HepG2 (cell line): ENCODE results near the gene STX12. TPM values are rescaled to one million over a fixed set of nuclear protein-coding genes. Genes with fewer than 3 reads are reported as not detected.

Experiments
- GPN1 ChIP-seq: sonication (generic); formaldehyde crosslinking; IDR thresholded peaks from 2 replicates; pipeline ENCODE4 v1.5.1; 2020; ENCODE audit warnings: missing genetic modification reagents, borderline replicate concordance
- ZNF318 ChIP-seq: sonication (generic); formaldehyde crosslinking; IDR thresholded peaks from 2 replicates; pipeline ENCODE4 v1.4.0; 2020; ENCODE audit warnings: mild to moderate bottlenecking, missing genetic modification reagents
- polyA plus RNA-seq, 8 experiments: library from polyadenylated mRNA; depleted of rRNA in 3 of 8; stranded (reverse) in 7 of 8; unstranded in 1 of 8; fragments of >200 nt; fragmentation: Illumina TruSeq in 4 of 8; extraction: Trizol in 4 of 8; gene quantifications; 2 replicates each; pipeline versions ENCODE4 v1.2.1 to v1.2.3, GENCODE V29; 2011 to 2016; ENCODE audit warnings: low read depth in 4 of 8, missing spikeins in 1 of 8, mixed read lengths in 1 of 8; ENCODE audit not compliant: insufficient read depth in 1 of 8
- total RNA-seq, 5 experiments: library from RNA; depleted of rRNA; stranded (reverse); fragments of >200 nt; fragmentation: Illumina TruSeq; extraction: Trizol; gene quantifications; 2 replicates each; pipeline ENCODE4 v1.2.3, GENCODE V29; 2016; ENCODE audit warnings: low read depth in 1 of 5

Gene STX12
- total and polyA plus RNA-seq, 2 of the 13 experiments (the other 11 are each of a cell fraction or from before 2014, with no cell fraction given), result 9.0 to 19.7 TPM

GRCh38 chr1:27830621-27831440, 57.8 kb downstream of the STX12 start, which contains the start of gene PPP1R8 (continued):
- no peak for TF ChIP-seq ZNF318 (CRISPR knock-in tag)
- TF ChIP-seq GPN1 (CRISPR knock-in tag), result no peak
